Thoracic aorta (tissue), 2 donors: Measurements from ENCODE around the gene DUOXA1. TPM values are rescaled to one million over a fixed set of nuclear protein-coding genes. Genes with fewer than 3 reads are reported as not detected.

Experiments
- ATAC-seq: fragments of 150-250 bp; one replicate; pipeline ENCODE4 v1.8.0; 2017; ENCODE audit warnings: low read depth; ENCODE audit not compliant: insufficient number of reproducible peaks, low FRiP score
- DNase-seq: peaks from one replicate; pipeline ENCODE4 v3.0.0-alpha.2; 2020; ENCODE audit warnings: low spot score
- H3K27ac ChIP-seq, 2 donors: fragments of 200-600 bp; sonication (generic); 1 replicate in 1 of 2; 2 replicates in 1 of 2; pipeline ENCODE4 v1.5.1; 2016; ENCODE audit warnings: mild to moderate bottlenecking in 2 of 2, moderate library complexity in 2 of 2
- H3K27me3 ChIP-seq: fragments of 200-600 bp; sonication (generic); replicated peaks from 2 replicates; pipeline ENCODE4 v1.6.0; 2016; ENCODE audit warnings: mild to moderate bottlenecking; ENCODE audit not compliant: insufficient read depth
- H3K36me3 ChIP-seq: fragments of 200-600 bp; sonication (generic); one replicate; pipeline ENCODE4 v1.5.1; 2016
- H3K4me1 ChIP-seq, 2 donors: fragments of 200-600 bp; sonication (generic); 1 replicate in 1 of 2; 2 replicates in 1 of 2; pipeline versions ENCODE4 v1.5.1 to v1.6.0; 2016; ENCODE audit warnings: low read depth in 2 of 2, mild to moderate bottlenecking in 1 of 2; ENCODE audit not compliant: control insufficient read depth in 1 of 2
- H3K4me3 ChIP-seq: fragments of 200-600 bp; sonication (generic); 2 replicates; pipeline ENCODE4 v1.5.1; 2016; ENCODE audit warnings: mild to moderate bottlenecking
- H3K9me3 ChIP-seq: fragments of 200-600 bp; sonication (generic); 2 replicates; pipeline ENCODE4 v1.5.1; 2016
- total RNA-seq, 2 donors: library from RNA; depleted of rRNA; stranded (reverse); fragments of >200 nt; gene quantifications; one replicate each; pipeline versions ENCODE4 v1.1.0 to v1.2.3, GENCODE V29; 2016
- TF ChIP-seq, protein P1 (sequence below): fragments of 200-600 bp; sonication (generic); IDR thresholded peaks from one replicate; pipeline ENCODE4 v1.5.1; 2019; ENCODE audit warnings: antibody characterized with exemption

DUOXA1 gene
- total RNA-seq, 2 donors from 2014 or later: 6.8 TPM; not detected in 1

DNA sequence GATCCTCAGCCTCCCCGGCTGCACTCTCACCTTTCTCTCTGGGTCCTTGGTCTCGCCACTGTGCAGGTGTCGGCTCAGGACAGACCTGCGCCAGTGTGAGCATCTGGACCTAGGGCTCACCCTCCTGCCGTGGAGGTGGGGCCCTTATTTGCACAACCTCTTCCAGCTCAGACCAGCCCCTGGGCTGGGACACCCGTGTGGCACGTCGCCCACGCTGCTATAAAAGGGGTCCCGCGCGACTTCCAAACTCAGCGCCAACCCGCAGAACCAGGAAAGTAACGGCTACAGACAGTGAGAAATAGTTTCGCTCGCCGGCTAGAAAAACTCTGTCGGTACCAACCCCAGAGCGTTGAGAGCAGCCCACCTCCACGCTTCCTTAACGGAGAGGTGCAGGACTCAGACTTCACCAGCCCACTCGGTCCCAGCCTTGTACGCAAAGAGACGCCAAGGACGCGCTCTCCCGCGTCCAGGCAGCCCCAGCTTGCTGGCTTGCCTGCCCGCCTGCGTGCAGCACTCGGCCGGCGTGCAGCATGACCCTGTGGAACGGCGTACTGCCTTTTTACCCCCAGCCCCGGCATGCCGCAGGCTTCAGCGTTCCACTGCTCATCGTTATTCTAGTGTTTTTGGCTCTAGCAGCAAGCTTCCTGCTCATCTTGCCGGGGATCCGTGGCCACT, 15.5 kb downstream of the DUOXA1 start, which contains the start of the genes DUOX2 and DUOXA2:
TSS of gene DUOX2 (minus strand) at position 97 of the 675 bp plus-strand sequence. CDS start 761 bp downstream, outside the sequence.
TSS of gene DUOXA2 (plus strand) at position 251 of the 675 bp plus-strand sequence. CDS start at position 531, 280 bp downstream.
- ATAC-seq: no peak
- no peak for DNase-seq
- TF ChIP-seq, protein P1, sequence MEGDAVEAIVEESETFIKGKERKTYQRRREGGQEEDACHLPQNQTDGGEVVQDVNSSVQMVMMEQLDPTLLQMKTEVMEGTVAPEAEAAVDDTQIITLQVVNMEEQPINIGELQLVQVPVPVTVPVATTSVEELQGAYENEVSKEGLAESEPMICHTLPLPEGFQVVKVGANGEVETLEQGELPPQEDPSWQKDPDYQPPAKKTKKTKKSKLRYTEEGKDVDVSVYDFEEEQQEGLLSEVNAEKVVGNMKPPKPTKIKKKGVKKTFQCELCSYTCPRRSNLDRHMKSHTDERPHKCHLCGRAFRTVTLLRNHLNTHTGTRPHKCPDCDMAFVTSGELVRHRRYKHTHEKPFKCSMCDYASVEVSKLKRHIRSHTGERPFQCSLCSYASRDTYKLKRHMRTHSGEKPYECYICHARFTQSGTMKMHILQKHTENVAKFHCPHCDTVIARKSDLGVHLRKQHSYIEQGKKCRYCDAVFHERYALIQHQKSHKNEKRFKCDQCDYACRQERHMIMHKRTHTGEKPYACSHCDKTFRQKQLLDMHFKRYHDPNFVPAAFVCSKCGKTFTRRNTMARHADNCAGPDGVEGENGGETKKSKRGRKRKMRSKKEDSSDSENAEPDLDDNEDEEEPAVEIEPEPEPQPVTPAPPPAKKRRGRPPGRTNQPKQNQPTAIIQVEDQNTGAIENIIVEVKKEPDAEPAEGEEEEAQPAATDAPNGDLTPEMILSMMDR: no peak

DNA sequence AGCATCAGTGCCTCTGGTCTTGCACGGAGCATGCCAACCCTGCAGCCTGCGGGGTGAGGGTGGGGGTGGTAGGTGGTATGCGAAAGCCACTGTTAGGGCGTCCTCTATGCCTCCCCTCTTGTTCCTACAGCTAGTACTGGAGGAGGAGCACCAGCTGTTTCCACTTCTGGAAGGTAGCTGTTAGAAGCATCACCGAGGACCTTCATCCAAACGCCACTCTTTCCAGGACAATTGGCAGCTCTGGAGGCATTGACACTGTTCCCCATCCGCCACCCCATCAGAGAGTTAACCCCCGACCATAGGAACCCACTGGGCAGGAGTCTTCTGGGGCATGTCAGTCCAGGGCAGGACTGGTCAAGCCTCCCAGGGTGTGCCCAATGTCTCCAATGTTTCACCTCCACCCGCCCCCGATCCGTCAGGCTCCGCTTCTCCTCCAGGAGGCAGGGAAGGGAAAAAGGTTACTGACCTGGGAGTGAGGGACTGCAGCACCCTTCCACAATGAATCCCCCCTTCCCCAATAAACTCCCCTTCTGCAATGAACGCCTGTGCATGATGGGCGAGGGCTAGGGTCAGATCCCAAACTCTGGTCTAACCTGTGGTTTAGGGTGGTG, 16.2 kb downstream of the DUOXA1 start:
- DNase-seq (no peak), ATAC-seq (no peak)
- Histone ChIP-seq H3K27ac (no peak overlapping the region), H3K36me3 (no peaks in the 10 kb centered on the region), H3K4me1 (peaks cover 19 to 47% of the 10 kb centered on the region in 2 donors), H3K9me3 (no peaks in the 10 kb centered on the region), H3K27me3 (peaks cover 17% of the 10 kb centered on the region), H3K4me3 (no peak overlapping the region)
- TF ChIP-seq, protein P1: no peak

More for the DNA sequence above, 15.5 kb downstream of the DUOXA1 start, which contains the start of the genes DUOX2 and DUOXA2:
- Histone ChIP-seq H3K27me3 (peaks cover 17% of the 10 kb centered on the region), H3K27ac (no peak within 1 kb of the TSS), H3K4me1 (peaks cover 19 to 47% of the 10 kb centered on the region in 2 donors), H3K9me3 (no peaks in the 10 kb centered on the region), H3K36me3 (no peaks in the 10 kb centered on the region), H3K4me3 (peak within 1 kb of the TSS; percentile 53)

DNA sequence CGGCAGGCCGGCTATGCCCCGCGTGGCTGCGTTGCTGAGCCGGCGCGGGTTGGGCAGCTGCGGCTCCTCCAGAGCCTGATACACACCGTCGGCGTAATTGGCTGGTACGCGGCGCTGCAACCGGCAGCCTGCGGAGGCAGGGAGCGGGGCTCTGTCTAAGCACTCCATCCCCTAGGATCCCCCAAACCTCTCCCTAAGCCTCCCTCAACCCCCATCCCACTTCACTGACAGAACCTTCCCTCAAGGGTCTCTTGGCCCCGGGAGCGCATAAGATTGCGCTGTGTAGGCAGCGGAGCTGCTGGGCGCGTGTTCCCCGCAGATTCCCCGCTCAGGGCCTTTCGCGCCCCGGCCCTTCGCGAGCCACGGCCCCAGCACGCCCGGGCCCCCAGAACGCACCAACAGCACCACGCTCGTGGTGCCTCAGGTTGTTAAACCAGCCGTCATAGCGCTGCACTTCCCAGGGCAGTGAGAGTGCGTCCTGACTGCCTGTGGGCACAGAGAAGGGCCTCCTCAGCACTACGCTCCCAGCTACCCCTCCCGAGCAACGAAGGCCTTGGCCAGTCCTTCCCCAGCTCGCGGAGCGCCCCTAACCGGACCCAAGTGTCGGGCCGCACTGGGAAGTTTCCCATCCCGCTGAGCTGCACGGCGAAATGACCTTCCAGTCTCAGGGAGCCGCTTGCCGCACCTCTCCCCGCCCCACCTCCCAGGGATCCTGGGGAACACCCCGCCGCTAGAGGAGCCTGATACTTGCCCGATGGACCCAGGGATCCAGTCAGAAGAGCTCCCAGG, 16.9 kb downstream of the DUOXA1 start:
- Histone ChIP-seq H3K36me3 (no peaks in the 10 kb centered on the region), H3K4me1 (peaks cover 19 to 46% of the 10 kb centered on the region in 2 donors), H3K27ac (no peak overlapping the region), H3K27me3 (peaks cover 17% of the 10 kb centered on the region), H3K4me3 (peak overlapping the region; percentile 53), H3K9me3 (no peaks in the 10 kb centered on the region)
- TF ChIP-seq, protein P1: no peak
- ATAC-seq (no peak), DNase-seq (no peak)

DNA sequence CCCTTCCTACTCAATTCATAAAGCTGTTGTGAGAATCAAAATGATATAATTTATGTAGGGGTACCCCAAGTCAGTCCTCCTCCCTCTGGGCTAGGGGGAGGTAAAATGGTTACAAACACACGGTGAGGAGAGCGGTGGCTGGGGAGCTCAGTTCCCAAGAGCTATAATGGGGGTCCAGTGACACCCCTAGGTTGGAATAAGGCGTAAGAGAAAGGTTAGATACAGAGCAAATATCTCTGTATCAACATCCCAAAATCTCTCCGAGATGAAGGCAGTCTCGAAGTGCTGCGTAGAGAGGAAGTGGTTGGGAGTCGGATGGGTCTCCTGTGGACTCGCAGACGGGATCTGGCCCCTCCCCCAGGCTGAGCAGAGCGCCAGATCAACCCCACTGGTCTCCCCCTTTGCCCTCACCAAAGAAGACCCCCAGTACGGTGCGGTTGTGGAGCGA, 17.5 kb downstream of the DUOXA1 start:
- peak overlapping the region; percentile 53 for H3K4me3 ChIP-seq
- H3K27ac ChIP-seq: no peak overlapping the region
- no peaks in the 10 kb centered on the region for H3K9me3 ChIP-seq
- H3K4me1 ChIP-seq: peaks cover 18 to 40% of the 10 kb centered on the region in 2 donors
- H3K36me3 ChIP-seq: no peaks in the 10 kb centered on the region
- peaks cover 17% of the 10 kb centered on the region for H3K27me3 ChIP-seq
- no peak for ATAC-seq
- no peak for DNase-seq
- TF ChIP-seq, protein P1: no peak
